ENCODE measurements around the gene MSI2. TPM values are rescaled to one million over a fixed set of nuclear protein-coding genes. Genes with fewer than 3 reads are reported as not detected.

MSI2 gene
- total RNA-seq, 2 donors from 2014 or later = 53.1 to 74.0 TPM

GRCh38 chr17:57559634-57560318 lies 303.5 kb downstream of the MSI2 start:
- intact Hi-C loops (cut with DNase I) = loop anchor here (10.0 kb wide), 1 partner anchor 155 kb away; no protein-coding TSS in a partner anchor

GRCh38 chr17:57560319-57560705 lies 304.0 kb downstream of the MSI2 start:
- Histone ChIP-seq H3K9me3 (no peaks in the 10 kb centered on the region), H3K4me1 (replicated peaks) (no peaks in the 10 kb centered on the region)
- 79% methylated on average over 4 of the region's 4 CpGs for WGBS

More at GRCh38 chr17:57559634-57560318, 303.5 kb downstream of the MSI2 start:
- Histone ChIP-seq H3K27me3 (replicated peaks; ENCODE audit: insufficient read depth) (no peaks in the 10 kb centered on the region), H3K4me1 (replicated peaks) (no peaks in the 10 kb centered on the region), H3K27ac (no peak overlapping the region), H3K9me3 (no peaks in the 10 kb centered on the region), H3K36me3 (no peaks in the 10 kb centered on the region), H3K4me3 (no peak overlapping the region)
- no peak for DNase-seq (ENCODE audit: low spot score)
- 87% methylated on average over 14 of the region's 14 CpGs for WGBS
- TF ChIP-seq POLR2A (IDR thresholded peaks at IDR 0.05) (no peak), POLR2AphosphoS5 (IDR thresholded peaks at IDR 0.05) (no peak), CTCF (IDR thresholded peaks at IDR 0.05) (no peak)

GRCh38 chr17:57561072-57561861 lies 304.9 kb downstream of the MSI2 start:
- WGBS = 81% methylated on average over 12 of the region's 12 CpGs
- intact Hi-C loops (cut with DNase I) = no loop called here
- DNase-seq (ENCODE audit: low spot score) = no peak

More at GRCh38 chr17:57560319-57560705, 304.0 kb downstream of the MSI2 start:
- Histone ChIP-seq H3K36me3 (no peaks in the 10 kb centered on the region), H3K27ac (no peak overlapping the region), H3K27me3 (replicated peaks; ENCODE audit: insufficient read depth) (no peaks in the 10 kb centered on the region), H3K4me3 (no peak overlapping the region)
- no peak for DNase-seq (ENCODE audit: low spot score)
- intact Hi-C loops (cut with DNase I) = no loop called here
- no peak for TF ChIP-seq POLR2AphosphoS5 (IDR thresholded peaks at IDR 0.05)

GRCh38 chr17:57562184-57562698 lies 305.9 kb downstream of the MSI2 start:
- H3K27ac ChIP-seq = no peak overlapping the region
- no peak overlapping the region for H3K4me3 ChIP-seq
- H3K27me3 ChIP-seq (replicated peaks; ENCODE audit: insufficient read depth) = no peaks in the 10 kb centered on the region
- WGBS = 87% methylated on average over 7 of the region's 7 CpGs
- H3K4me1 ChIP-seq (replicated peaks) = no peaks in the 10 kb centered on the region
- no peaks in the 10 kb centered on the region for H3K9me3 ChIP-seq
- intact Hi-C loops (cut with DNase I) = no loop called here
- no peak for TF ChIP-seq POLR2A (IDR thresholded peaks at IDR 0.05)
- TF ChIP-seq POLR2AphosphoS5 (IDR thresholded peaks at IDR 0.05) = no peak
- no peak for TF ChIP-seq CTCF (IDR thresholded peaks at IDR 0.05)
- no peak for DNase-seq (ENCODE audit: low spot score)
- H3K36me3 ChIP-seq = no peaks in the 10 kb centered on the region

More at GRCh38 chr17:57561072-57561861, 304.9 kb downstream of the MSI2 start:
- Histone ChIP-seq H3K36me3 (no peaks in the 10 kb centered on the region), H3K27ac (no peak overlapping the region), H3K9me3 (no peaks in the 10 kb centered on the region), H3K4me3 (no peak overlapping the region), H3K4me1 (replicated peaks) (no peaks in the 10 kb centered on the region), H3K27me3 (replicated peaks; ENCODE audit: insufficient read depth) (no peaks in the 10 kb centered on the region)
- TF ChIP-seq CTCF (IDR thresholded peaks at IDR 0.05) = no peak
- no peak for TF ChIP-seq POLR2A (IDR thresholded peaks at IDR 0.05)
- no peak for TF ChIP-seq POLR2AphosphoS5 (IDR thresholded peaks at IDR 0.05)

- Histone ChIP-seq H3K4me3 (no peak overlapping the region), H3K36me3 (no peaks in the 10 kb centered on the region), H3K27me3 (replicated peaks; ENCODE audit: insufficient read depth) (no peaks in the 10 kb centered on the region), H3K27ac (no peak overlapping the region), H3K4me1 (replicated peaks) (no peaks in the 10 kb centered on the region), H3K9me3 (no peaks in the 10 kb centered on the region)
- TF ChIP-seq POLR2AphosphoS5 (IDR thresholded peaks at IDR 0.05) (no peak), CTCF (IDR thresholded peaks at IDR 0.05) (no peak), POLR2A (IDR thresholded peaks at IDR 0.05) (no peak)
- intact Hi-C loops (cut with DNase I) = no loop called here
- no peak for DNase-seq (ENCODE audit: low spot score)
- 84% methylated on average over 7 of the region's 8 CpGs for WGBS
Observed at GRCh38 chr17:57563958-57564357, 307.6 kb downstream of the MSI2 start.
